SK-N-SH (cell line): ENCODE data around the gene TMPRSS13.

ENCODE experiments used
- CTCF ChIP-seq: fragments of 200-600 bp; sonication (generic); IDR thresholded peaks from 2 replicates; pipeline ENCODE4 v1.6.1; 2017; ENCODE audit warnings: antibody characterized with exemption, mild to moderate bottlenecking, moderate library complexity
- EP300 ChIP-seq, 2 experiments: IDR thresholded peaks; 2 replicates each; pipeline versions ENCODE4 v1.4.0 to v1.6.1; 2012; ENCODE audit warnings: borderline replicate concordance in 1 of 2, low read depth in 1 of 2, low read length in 1 of 2
- EZH2phosphoT487 ChIP-seq: fragments of 200-600 bp; sonication (generic); IDR thresholded peaks from 2 replicates; pipeline ENCODE4 v1.6.1; 2017; ENCODE audit warnings: low read depth, mixed run types, mild to moderate bottlenecking, antibody characterized with exemption, moderate library complexity, borderline replicate concordance
- JUND ChIP-seq: IDR thresholded peaks from 2 replicates; pipeline ENCODE4 v1.4.0; 2012
- MXI1 ChIP-seq: IDR thresholded peaks from 2 replicates; pipeline ENCODE4 v1.6.1; 2012; ENCODE audit warnings: mild to moderate bottlenecking, low read depth, low read length, improper control_type of control experiment
- POLR2AphosphoS5 ChIP-seq: IDR thresholded peaks from 2 replicates; pipeline ENCODE4 v1.6.1; 2012; ENCODE audit warnings: low read depth, low read length
- RCOR1 ChIP-seq: fragments of 150-350 bp; IDR thresholded peaks from 2 replicates; pipeline ENCODE4 v1.6.1; 2017; ENCODE audit warnings: antibody characterized with exemption, low read length
- TAF1 ChIP-seq: IDR thresholded peaks from 2 replicates; pipeline ENCODE4 v1.6.1; 2012; ENCODE audit warnings: low read depth, mild to moderate bottlenecking, low read length, moderate library complexity, borderline replicate concordance
- TF ChIP-seq, protein P1 (sequence below): IDR thresholded peaks from 2 replicates; pipeline ENCODE4 v1.6.1; 2012; ENCODE audit warnings: mild to moderate bottlenecking, low read depth, low read length, moderate library complexity

- no peak for TF ChIP-seq MXI1
- TF ChIP-seq CTCF, result no peak
- no peak for TF ChIP-seq EZH2phosphoT487
- no peak for TF ChIP-seq EP300 (IDR thresholded peaks at IDR 0.05; ENCODE audit: borderline replicate concordance in 1 of 2, low read depth in 1 of 2, low read length in 1 of 2)
- no peak for TF ChIP-seq TAF1
- no peak for TF ChIP-seq JUND
- no peak for TF ChIP-seq RCOR1
- TF ChIP-seq, protein P1, sequence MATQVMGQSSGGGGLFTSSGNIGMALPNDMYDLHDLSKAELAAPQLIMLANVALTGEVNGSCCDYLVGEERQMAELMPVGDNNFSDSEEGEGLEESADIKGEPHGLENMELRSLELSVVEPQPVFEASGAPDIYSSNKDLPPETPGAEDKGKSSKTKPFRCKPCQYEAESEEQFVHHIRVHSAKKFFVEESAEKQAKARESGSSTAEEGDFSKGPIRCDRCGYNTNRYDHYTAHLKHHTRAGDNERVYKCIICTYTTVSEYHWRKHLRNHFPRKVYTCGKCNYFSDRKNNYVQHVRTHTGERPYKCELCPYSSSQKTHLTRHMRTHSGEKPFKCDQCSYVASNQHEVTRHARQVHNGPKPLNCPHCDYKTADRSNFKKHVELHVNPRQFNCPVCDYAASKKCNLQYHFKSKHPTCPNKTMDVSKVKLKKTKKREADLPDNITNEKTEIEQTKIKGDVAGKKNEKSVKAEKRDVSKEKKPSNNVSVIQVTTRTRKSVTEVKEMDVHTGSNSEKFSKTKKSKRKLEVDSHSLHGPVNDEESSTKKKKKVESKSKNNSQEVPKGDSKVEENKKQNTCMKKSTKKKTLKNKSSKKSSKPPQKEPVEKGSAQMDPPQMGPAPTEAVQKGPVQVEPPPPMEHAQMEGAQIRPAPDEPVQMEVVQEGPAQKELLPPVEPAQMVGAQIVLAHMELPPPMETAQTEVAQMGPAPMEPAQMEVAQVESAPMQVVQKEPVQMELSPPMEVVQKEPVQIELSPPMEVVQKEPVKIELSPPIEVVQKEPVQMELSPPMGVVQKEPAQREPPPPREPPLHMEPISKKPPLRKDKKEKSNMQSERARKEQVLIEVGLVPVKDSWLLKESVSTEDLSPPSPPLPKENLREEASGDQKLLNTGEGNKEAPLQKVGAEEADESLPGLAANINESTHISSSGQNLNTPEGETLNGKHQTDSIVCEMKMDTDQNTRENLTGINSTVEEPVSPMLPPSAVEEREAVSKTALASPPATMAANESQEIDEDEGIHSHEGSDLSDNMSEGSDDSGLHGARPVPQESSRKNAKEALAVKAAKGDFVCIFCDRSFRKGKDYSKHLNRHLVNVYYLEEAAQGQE, result no peak
- TF ChIP-seq POLR2AphosphoS5, result no peak
Measured at GRCh38 chr11:117933930-117934329, 4.7 kb upstream of the TMPRSS13 start.
